HepG2 (cell line): Measurements from ENCODE around the gene ITIH3. TPM values are rescaled to one million over a fixed set of nuclear protein-coding genes. Genes with fewer than 3 reads are reported as not detected.
A peak's percentile ranks its signal among the peaks of the same experiment; 100 is the strongest.

Source experiments
- ADNP ChIP-seq: sonication (generic); formaldehyde crosslinking; IDR thresholded peaks from 2 replicates; pipeline ENCODE4 v1.4.0; 2020; ENCODE audit warnings: missing genetic modification reagents
- CBFB ChIP-seq: sonication (generic); formaldehyde crosslinking; IDR thresholded peaks from 2 replicates; pipeline ENCODE4 v1.4.0; 2020; ENCODE audit warnings: missing genetic modification reagents
- ELF3 ChIP-seq: IDR thresholded peaks from 2 replicates; pipeline ENCODE4 v1.6.1; 2016; ENCODE audit warnings: missing genetic modification reagents, missing compliant biosample characterization
- ETV5 ChIP-seq: IDR thresholded peaks from 2 replicates; pipeline ENCODE4 v1.6.1; 2018; ENCODE audit warnings: missing biosample characterization, missing genetic modification reagents, inconsistent platforms, borderline replicate concordance
- FOXA1 ChIP-seq, 2 experiments: fragments of 450-650 bp in 1 of 2; sonication (generic) in 1 of 2; formaldehyde crosslinking in 1 of 2; IDR thresholded peaks; 2 replicates each; pipeline versions ENCODE4 v1.4.0 to v1.6.1; 2016 to 2020; ENCODE audit warnings: missing genetic modification reagents in 1 of 2
- IKZF4 ChIP-seq: sonication (generic); formaldehyde crosslinking; IDR thresholded peaks from 2 replicates; pipeline ENCODE4 v1.5.1; 2020; ENCODE audit warnings: borderline replicate concordance, mild to moderate bottlenecking, low read depth, missing genetic modification reagents; ENCODE audit errors: not compliant biosample characterization
- JUNB ChIP-seq: sonication (generic); formaldehyde crosslinking; IDR thresholded peaks from 2 replicates; pipeline ENCODE4 v1.8.0; 2022; ENCODE audit warnings: missing genetic modification reagents, mild to moderate bottlenecking, borderline replicate concordance
- KDM1A ChIP-seq: IDR thresholded peaks from 2 replicates; pipeline ENCODE4 v1.6.1; 2016; ENCODE audit warnings: missing compliant biosample characterization
- RBM22 ChIP-seq: fragments of 200-400 bp; formaldehyde crosslinking; optimal IDR thresholded peaks from 2 replicates; pipeline ENCODE3; 2017; ENCODE audit warnings: mild to moderate bottlenecking, low read length, moderate library complexity
- RBM39 ChIP-seq: fragments of 200-400 bp; formaldehyde crosslinking; IDR thresholded peaks from one replicate; pipeline ENCODE4 v1.6.1; 2018; ENCODE audit warnings: antibody characterized with exemption, mild to moderate bottlenecking, low read depth, low read length; ENCODE audit not compliant: poor library complexity, severe bottlenecking
- REL ChIP-seq: sonication (generic); formaldehyde crosslinking; conservative IDR thresholded peaks from 2 replicates; pipeline ENCODE4 v1.8.0; 2022; ENCODE audit warnings: mild to moderate bottlenecking, missing genetic modification reagents, moderate library complexity
- RFX5 ChIP-seq: IDR thresholded peaks from 2 replicates; pipeline ENCODE4 v1.6.1; 2011; ENCODE audit warnings: low read depth, low read length, improper control_type of control experiment
- SIN3A ChIP-seq: IDR thresholded peaks from 2 replicates; pipeline ENCODE4 v1.6.1; 2011; ENCODE audit warnings: low read depth, mild to moderate bottlenecking, control low read depth, low read length, borderline replicate concordance
- SPEN ChIP-seq: sonication (generic); formaldehyde crosslinking; IDR thresholded peaks from 2 replicates; pipeline ENCODE4 v1.5.1; 2020; ENCODE audit warnings: low read depth, mild to moderate bottlenecking, missing genetic modification reagents
- TGIF2 ChIP-seq: IDR thresholded peaks from 2 replicates; pipeline ENCODE4 v1.6.1; 2016; ENCODE audit warnings: control low read depth, missing compliant biosample characterization
- YEATS4 ChIP-seq: sonication (generic); formaldehyde crosslinking; IDR thresholded peaks from 2 replicates; pipeline ENCODE4 v1.4.0; 2020; ENCODE audit warnings: missing genetic modification reagents, borderline replicate concordance
- ZBTB1 ChIP-seq: sonication (generic); formaldehyde crosslinking; IDR thresholded peaks from 2 replicates; pipeline ENCODE4 v1.4.0; 2020; ENCODE audit warnings: missing genetic modification reagents, borderline replicate concordance
- ZBTB7A ChIP-seq: sonication (generic); formaldehyde crosslinking; IDR thresholded peaks from 2 replicates; pipeline ENCODE4 v1.8.0; 2022; ENCODE audit warnings: mild to moderate bottlenecking, missing genetic modification reagents
- ZEB1 ChIP-seq: IDR thresholded peaks from 2 replicates; pipeline ENCODE4 v1.6.1; 2012; ENCODE audit warnings: mild to moderate bottlenecking, low read depth, inconsistent platforms; ENCODE audit not compliant: insufficient replicate concordance
- ZNF383 ChIP-seq: sonication (generic); formaldehyde crosslinking; IDR thresholded peaks from 2 replicates; pipeline ENCODE4 v1.4.0; 2020; ENCODE audit warnings: missing genetic modification reagents, mild to moderate bottlenecking, borderline replicate concordance
- ZNF773 ChIP-seq: sonication (generic); formaldehyde crosslinking; IDR thresholded peaks from 2 replicates; pipeline ENCODE4 v1.4.0; 2020; ENCODE audit warnings: missing genetic modification reagents, borderline replicate concordance
- ZNF841 ChIP-seq: sonication (generic); formaldehyde crosslinking; IDR thresholded peaks from 2 replicates; pipeline ENCODE4 v1.8.1; 2023; ENCODE audit warnings: missing genetic modification reagents, borderline replicate concordance
- polyA plus RNA-seq, 8 experiments: library from polyadenylated mRNA; depleted of rRNA in 3 of 8; stranded (reverse) in 7 of 8; unstranded in 1 of 8; fragments of >200 nt; fragmentation: Illumina TruSeq in 4 of 8; extraction: Trizol in 4 of 8; gene quantifications; 2 replicates each; pipeline versions ENCODE4 v1.2.1 to v1.2.3, GENCODE V29; 2011 to 2016; ENCODE audit warnings: low read depth in 4 of 8, missing spikeins in 1 of 8, mixed read lengths in 1 of 8; ENCODE audit not compliant: insufficient read depth in 1 of 8
- total RNA-seq, 5 experiments: library from RNA; depleted of rRNA; stranded (reverse); fragments of >200 nt; fragmentation: Illumina TruSeq; extraction: Trizol; gene quantifications; 2 replicates each; pipeline ENCODE4 v1.2.3, GENCODE V29; 2016; ENCODE audit warnings: low read depth in 1 of 5
- TF ChIP-seq, protein P1 (sequence below): fragments of 450-650 bp; IDR thresholded peaks from 2 replicates; pipeline ENCODE4 v1.6.1; 2016
- TF ChIP-seq, protein P2 (sequence below): sonication (generic); formaldehyde crosslinking; IDR thresholded peaks from 2 replicates; pipeline ENCODE4 v1.8.1; 2023; ENCODE audit warnings: mild to moderate bottlenecking, moderate library complexity, missing genetic modification reagents
- TF ChIP-seq, protein P3 (sequence below): sonication (generic); formaldehyde crosslinking; IDR thresholded peaks from 2 replicates; pipeline ENCODE4 v1.8.1; 2022; ENCODE audit warnings: mild to moderate bottlenecking, missing genetic modification reagents
- TF ChIP-seq, protein P4 (sequence below): sonication (generic); formaldehyde crosslinking; IDR thresholded peaks from 2 replicates; pipeline ENCODE4 v1.4.0; 2020; ENCODE audit warnings: missing genetic modification reagents
- TF ChIP-seq, protein P5 (sequence below): sonication (generic); formaldehyde crosslinking; IDR thresholded peaks from 2 replicates; pipeline ENCODE4 v1.8.1; 2023; ENCODE audit warnings: mild to moderate bottlenecking, missing genetic modification reagents

Gene ITIH3
- total and polyA plus RNA-seq, 2 of the 13 experiments (the other 11 are each of a cell fraction or from before 2014, with no cell fraction given), result 105 to 632 TPM

DNA sequence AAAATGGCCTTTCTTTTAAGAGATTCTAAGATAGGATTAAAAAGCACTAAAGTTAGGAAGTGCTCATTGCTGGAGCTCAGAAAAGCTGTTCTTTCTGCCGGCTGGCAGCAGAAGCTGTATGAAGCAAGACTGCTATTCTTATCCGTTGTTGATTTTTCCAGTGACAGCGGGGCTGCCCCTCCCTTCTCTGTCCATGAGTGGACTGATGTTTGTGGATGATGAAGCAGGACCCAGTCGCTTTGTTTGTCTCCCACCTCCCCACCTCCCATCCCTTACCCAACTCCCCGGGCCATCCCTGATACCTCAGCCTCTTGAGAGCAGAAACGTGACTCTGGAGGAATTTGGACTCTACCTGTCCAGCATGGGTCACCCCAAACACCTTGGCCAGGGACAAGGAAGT, 50.6 kb downstream of the ITIH3 start (continued):
- TF ChIP-seq, protein P1, sequence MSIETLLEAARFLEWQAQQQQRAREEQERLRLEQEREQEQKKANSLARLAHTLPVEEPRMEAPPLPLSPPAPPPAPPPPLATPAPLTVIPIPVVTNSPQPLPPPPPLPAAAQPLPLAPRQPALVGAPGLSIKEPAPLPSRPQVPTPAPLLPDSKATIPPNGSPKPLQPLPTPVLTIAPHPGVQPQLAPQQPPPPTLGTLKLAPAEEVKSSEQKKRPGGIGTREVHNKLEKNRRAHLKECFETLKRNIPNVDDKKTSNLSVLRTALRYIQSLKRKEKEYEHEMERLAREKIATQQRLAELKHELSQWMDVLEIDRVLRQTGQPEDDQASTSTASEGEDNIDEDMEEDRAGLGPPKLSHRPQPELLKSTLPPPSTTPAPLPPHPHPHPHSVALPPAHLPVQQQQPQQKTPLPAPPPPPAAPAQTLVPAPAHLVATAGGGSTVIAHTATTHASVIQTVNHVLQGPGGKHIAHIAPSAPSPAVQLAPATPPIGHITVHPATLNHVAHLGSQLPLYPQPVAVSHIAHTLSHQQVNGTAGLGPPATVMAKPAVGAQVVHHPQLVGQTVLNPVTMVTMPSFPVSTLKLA, result no peak
- no peak for TF ChIP-seq ZEB1
- TF ChIP-seq ZBTB1 (CRISPR knock-in tag), result no peak
- no peak for TF ChIP-seq SPEN (CRISPR knock-in tag)
- 0 out of 2 replicates have a peak, but pooled peaks have one; percentile 45 for TF ChIP-seq KDM1A (CRISPR knock-in tag)
- TF ChIP-seq, protein P2, sequence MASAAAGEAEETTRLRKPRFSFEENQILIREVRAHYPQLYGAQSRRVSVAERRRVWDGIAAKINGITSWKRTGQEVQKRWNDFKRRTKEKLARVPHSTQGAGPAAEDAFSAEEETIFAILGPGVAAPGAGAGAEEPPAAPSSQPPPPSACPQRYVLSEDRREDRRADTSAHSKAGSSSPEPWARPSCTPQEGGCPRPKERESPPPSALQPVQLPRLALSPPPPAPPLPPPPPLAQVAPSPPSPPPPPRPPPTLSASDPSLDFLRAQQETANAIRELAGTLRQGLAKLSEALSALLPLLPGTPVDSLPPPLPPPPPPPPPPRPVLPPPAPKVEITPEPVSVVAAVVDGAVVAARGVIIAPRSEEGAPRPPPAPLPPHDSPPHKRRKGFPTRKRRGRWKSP (CRISPR knock-in tag), result no peak
- no peak for TF ChIP-seq ADNP (CRISPR knock-in tag)
- no peak for TF ChIP-seq FOXA1 (IDR thresholded peaks at IDR 0.05)
- peak; percentile 92 for TF ChIP-seq FOXA1 (CRISPR knock-in tag; IDR thresholded peaks at IDR 0.05)
- no peak for TF ChIP-seq CBFB
- no peak for TF ChIP-seq RBM39
- no peak for TF ChIP-seq RFX5
- no peak for TF ChIP-seq JUNB (CRISPR knock-in tag)
- TF ChIP-seq, protein P3, sequence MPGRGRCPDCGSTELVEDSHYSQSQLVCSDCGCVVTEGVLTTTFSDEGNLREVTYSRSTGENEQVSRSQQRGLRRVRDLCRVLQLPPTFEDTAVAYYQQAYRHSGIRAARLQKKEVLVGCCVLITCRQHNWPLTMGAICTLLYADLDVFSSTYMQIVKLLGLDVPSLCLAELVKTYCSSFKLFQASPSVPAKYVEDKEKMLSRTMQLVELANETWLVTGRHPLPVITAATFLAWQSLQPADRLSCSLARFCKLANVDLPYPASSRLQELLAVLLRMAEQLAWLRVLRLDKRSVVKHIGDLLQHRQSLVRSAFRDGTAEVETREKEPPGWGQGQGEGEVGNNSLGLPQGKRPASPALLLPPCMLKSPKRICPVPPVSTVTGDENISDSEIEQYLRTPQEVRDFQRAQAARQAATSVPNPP (CRISPR knock-in tag), result no peak
- TF ChIP-seq ZNF773 (CRISPR knock-in tag), result no peak
- TF ChIP-seq IKZF4 (CRISPR knock-in tag), result no peak
- TF ChIP-seq RBM22, result no peak
- TF ChIP-seq, protein P4, sequence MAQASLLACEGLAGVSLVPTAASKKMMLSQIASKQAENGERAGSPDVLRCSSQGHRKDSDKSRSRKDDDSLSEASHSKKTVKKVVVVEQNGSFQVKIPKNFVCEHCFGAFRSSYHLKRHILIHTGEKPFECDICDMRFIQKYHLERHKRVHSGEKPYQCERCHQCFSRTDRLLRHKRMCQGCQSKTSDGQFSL (CRISPR knock-in tag), result no peak
- no peak for TF ChIP-seq SIN3A
- no peak for TF ChIP-seq ZNF383 (CRISPR knock-in tag)
- TF ChIP-seq ELF3, result peak; percentile 35; the same call in 1 of the 2 replicates
- TF ChIP-seq ZNF841 (CRISPR knock-in tag), result no peak
- TF ChIP-seq ETV5 (CRISPR knock-in tag), result no peak
- TF ChIP-seq, protein P5, sequence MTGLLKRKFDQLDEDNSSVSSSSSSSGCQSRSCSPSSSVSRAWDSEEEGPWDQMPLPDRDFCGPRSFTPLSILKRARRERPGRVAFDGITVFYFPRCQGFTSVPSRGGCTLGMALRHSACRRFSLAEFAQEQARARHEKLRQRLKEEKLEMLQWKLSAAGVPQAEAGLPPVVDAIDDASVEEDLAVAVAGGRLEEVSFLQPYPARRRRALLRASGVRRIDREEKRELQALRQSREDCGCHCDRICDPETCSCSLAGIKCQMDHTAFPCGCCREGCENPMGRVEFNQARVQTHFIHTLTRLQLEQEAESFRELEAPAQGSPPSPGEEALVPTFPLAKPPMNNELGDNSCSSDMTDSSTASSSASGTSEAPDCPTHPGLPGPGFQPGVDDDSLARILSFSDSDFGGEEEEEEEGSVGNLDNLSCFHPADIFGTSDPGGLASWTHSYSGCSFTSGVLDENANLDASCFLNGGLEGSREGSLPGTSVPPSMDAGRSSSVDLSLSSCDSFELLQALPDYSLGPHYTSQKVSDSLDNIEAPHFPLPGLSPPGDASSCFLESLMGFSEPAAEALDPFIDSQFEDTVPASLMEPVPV (CRISPR knock-in tag), result no peak
- no peak for TF ChIP-seq TGIF2 (CRISPR knock-in tag)
- TF ChIP-seq REL (CRISPR knock-in tag), result no peak
- no peak for TF ChIP-seq YEATS4 (CRISPR knock-in tag)
- no peak for TF ChIP-seq ZBTB7A
